ENCODE results near the gene GTF3C5. TPM values are rescaled to one million over a fixed set of nuclear protein-coding genes. Genes with fewer than 3 reads are reported as not detected.
A peak's percentile ranks its signal among the peaks of the same experiment; 100 is the strongest.

Gene GTF3C5
- total and polyA plus RNA-seq, 9 of the 15 experiments (the other 6 are each of a cell fraction or from before 2014, with no cell fraction given) = 3.8 to 118 (median 83.7) TPM

GRCh38 chr9:132990781-132991180 is 40.0 kb upstream of the GTF3C5 start:
- Histone ChIP-seq H2AFZ (ENCODE audit: low read depth, low read length) (no peak overlapping the region), H3K36me3 (ENCODE audit: control insufficient read depth, insufficient read depth, low read length) (peaks cover 87% of the 10 kb centered on the region), H3K9me1 (ENCODE audit: control insufficient read depth, insufficient read depth, low read length) (peaks cover 4% of the 10 kb centered on the region), H3K27me3 (ENCODE audit: control insufficient read depth in 2 of 2, insufficient read depth in 2 of 2, low read length in 2 of 2) (no peaks in the 10 kb centered on the region), H4K20me1 (replicated peaks; ENCODE audit: control insufficient read depth, insufficient read depth, low read length) (no peaks in the 10 kb centered on the region), H3K9me3 (replicated peaks; ENCODE audit: control insufficient read depth, insufficient read depth, low read depth, low read length) (no peaks in the 10 kb centered on the region), H3K4me2 (ENCODE audit: insufficient read depth, low read length) (no peak overlapping the region), H3K4me1 (replicated peaks in 1 of 2; ENCODE audit: control insufficient read depth in 2 of 2, insufficient read depth in 2 of 2, low read length in 2 of 2) (peaks cover 33 to 70% of the 10 kb centered on the region in 2 experiments), H3K79me2 (ENCODE audit: control insufficient read depth, insufficient read depth, low read length) (peaks cover 18% of the 10 kb centered on the region), H3K9ac (ENCODE audit: insufficient read depth in 1 of 2, low read depth in 2 of 2, low read length in 2 of 2) (no peak overlapping the region), H3K4me3 (no peak overlapping the region), H3K27ac (ENCODE audit: extremely low read depth, low read depth, low read length) (peak overlapping the region; percentile 49; the same call in 1 of the 3 replicates)
- CTCF ChIA-PET (ENCODE audit: low intra/inter-chr PET ratio) = no interaction called here
- intact Hi-C loops (cut with micrococcal nuclease) = no loop called here
- DNase-seq (ENCODE audit: extremely low read depth in 1 of 4, low spot score in 3 of 4) = no peak
- POLR2A ChIA-PET = interaction anchor here (1.1 kb wide), 1 partner anchor 13 kb away, joined by 4 read pairs; no protein-coding TSS in a partner anchor
- no peak for ATAC-seq
- in situ Hi-C loops (cut with MboI) = no loop called here
- no peak for FAIRE-seq
- BruUV-seq (replicated peaks) = no TSS peak
- WGBS (ENCODE audit: insufficient coverage, low coverage, missing lambda C conversion rate) = 97% methylated on average over 12 of the region's 14 CpGs
- TF ChIP-seq RHOXF2B (CRISPR knock-in tag; conservative IDR thresholded peaks at IDR 0.05) (no peak), ZNF143 (CRISPR knock-in tag; IDR thresholded peaks at IDR 0.05) (peak; percentile 38; the same call in 1 of the 2 replicates), KDM1A (IDR thresholded peaks at IDR 0.05) (no peak), FOXP1 (CRISPR knock-in tag; IDR thresholded peaks at IDR 0.05) (0 out of 2 replicates have a peak, but pooled peaks have one; percentile 32), THAP7 (CRISPR knock-in tag; IDR thresholded peaks at IDR 0.05) (no peak), PREB (CRISPR knock-in tag; IDR thresholded peaks at IDR 0.05) (no peak), SMARCE1 (IDR thresholded peaks at IDR 0.05) (no peak), MAFG (tag; conservative IDR thresholded peaks at IDR 0.05) (no peak), ZNF785 (CRISPR knock-in tag; IDR thresholded peaks at IDR 0.05) (no peak), CEBPG (CRISPR knock-in tag; IDR thresholded peaks at IDR 0.05) (0 out of 2 replicates have a peak, but pooled peaks have one; percentile 31), CEBPG (tag; conservative IDR thresholded peaks at IDR 0.05 in 1 of 2, IDR thresholded peaks at IDR 0.05 in 1 of 2) (no peak), PCBP1 (IDR thresholded peaks at IDR 0.05; ENCODE audit: low read depth, low read length, poor library complexity, severe bottlenecking) (no peak), HINFP (tag; conservative IDR thresholded peaks at IDR 0.05; ENCODE audit: low read depth) (no peak), DMBX1 (CRISPR knock-in tag; IDR thresholded peaks at IDR 0.05; ENCODE audit: borderline replicate concordance) (no peak), DIDO1 (tag; IDR thresholded peaks at IDR 0.05; ENCODE audit: low read depth) (no peak), NCOA6 (IDR thresholded peaks at IDR 0.05) (no peak), ZBED1 (IDR thresholded peaks at IDR 0.05) (no peak), ARHGAP35 (IDR thresholded peaks at IDR 0.05; ENCODE audit: partially characterized antibody) (no peak), PHF8 (IDR thresholded peaks at IDR 0.05; ENCODE audit: borderline replicate concordance, low read length) (no peak), ZNF408 (CRISPR knock-in tag; IDR thresholded peaks at IDR 0.05; ENCODE audit: low read depth) (no peak), CEBPB (tag; IDR thresholded peaks at IDR 0.05) (no peak), FIP1L1 (IDR thresholded peaks at IDR 0.05; ENCODE audit: low read depth, low read length, poor library complexity, severe bottlenecking) (no peak), FOXM1 (IDR thresholded peaks at IDR 0.05; ENCODE audit: low read depth) (no peak), FOXM1 (CRISPR knock-in tag; IDR thresholded peaks at IDR 0.05; ENCODE audit: low read depth) (no peak)
